B cell (primary cell): ENCODE measurements around the gene RAB31. TPM values are rescaled to one million over a fixed set of nuclear protein-coding genes. Genes with fewer than 3 reads are reported as not detected.

Experiments
- ATAC-seq: fragments of 200-7000 bp; cut with Tn5 transposase; one replicate; pipeline ENCODE4 v1.10.0; 2021; ENCODE audit warnings: low read depth, mild to moderate bottlenecking, moderate number of reproducible peaks, moderate library complexity
- CTCF ChIA-PET: fragments of 350-600 bp; sonication (Branson Sonifier 250); formaldehyde crosslinking; loops from one replicate; lab custom pipeline; 2021; ENCODE audit warnings: antibody characterized with exemption, inconsistent platforms; lab: Charles Lee
- POLR2A ChIA-PET: fragments of 350-600 bp; sonication (Branson Sonifier 250); formaldehyde crosslinking; loops from one replicate; lab custom pipeline; 2021; ENCODE audit warnings: antibody characterized with exemption; lab: Charles Lee
- DNase-seq: peaks from one replicate; pipeline ENCODE4 v3.0.0; 2013
- H2AFZ ChIP-seq: 2 replicates; pipeline ENCODE4 v1.6.1; 2012; ENCODE audit warnings: mild to moderate bottlenecking, low read depth, low read length; ENCODE audit not compliant: insufficient read depth, poor library complexity, severe bottlenecking
- H3K27ac ChIP-seq, 2 donors: 1 replicate in 1 of 2; 2 replicates in 1 of 2; pipeline ENCODE4 v1.5.1; 2012 to 2013; ENCODE audit warnings: low read length in 2 of 2, mild to moderate bottlenecking in 2 of 2, moderate library complexity in 1 of 2
- H3K27me3 ChIP-seq, 4 experiments: fragments of 200-600 bp in 1 of 4; sonication (generic) in 1 of 4; replicated peaks in 1 of 4; 1 replicate in 2 of 4; 2 replicates in 2 of 4; pipeline versions ENCODE4 v1.6.1 to v1.7.0; 2013 to 2016; ENCODE audit warnings: low read length in 3 of 4, mild to moderate bottlenecking in 2 of 4, mixed read lengths in 1 of 4, moderate library complexity in 1 of 4; ENCODE audit not compliant: insufficient read depth in 4 of 4, control insufficient read depth in 3 of 4; ENCODE audit errors: control extremely low read depth in 1 of 4
- H3K36me3 ChIP-seq, 2 experiments: replicated peaks in 1 of 2; 1 replicate in 1 of 2; 2 replicates in 1 of 2; pipeline versions ENCODE4 v1.6.1 to v1.7.1; 2013; ENCODE audit warnings: low read length in 1 of 2; ENCODE audit not compliant: insufficient read depth in 2 of 2, control insufficient read depth in 1 of 2; ENCODE audit errors: control extremely low read depth in 1 of 2, extremely low read depth in 1 of 2
- H3K4me1 ChIP-seq, 2 donors: fragments of 200-600 bp in 1 of 2; sonication (generic) in 1 of 2; 1 replicate in 1 of 2; 2 replicates in 1 of 2; pipeline versions ENCODE4 v1.5.1 to v1.6.1; 2013 to 2017; ENCODE audit warnings: low read length in 2 of 2; ENCODE audit not compliant: control insufficient read depth in 2 of 2, insufficient read depth in 2 of 2
- H3K4me2 ChIP-seq: replicated peaks from 2 replicates; pipeline ENCODE3; 2012; ENCODE audit warnings: mild to moderate bottlenecking, low read depth, low read length; ENCODE audit not compliant: poor library complexity, severe bottlenecking
- H3K4me3 ChIP-seq, 5 experiments: fragments of 200-600 bp in 1 of 5; sonication (generic) in 1 of 5; 1 replicate in 3 of 5; 2 replicates in 2 of 5; pipeline versions ENCODE4 v1.5.1 to v1.7.0; 2011 to 2016; ENCODE audit warnings: low read length in 4 of 5, mild to moderate bottlenecking in 4 of 5, low read depth in 2 of 5, control low read depth in 1 of 5, moderate library complexity in 1 of 5; ENCODE audit not compliant: insufficient read depth in 1 of 5; ENCODE audit errors: control extremely low read depth in 1 of 5, extremely low read depth in 1 of 5
- H3K79me2 ChIP-seq: fragments of 200-600 bp; sonication (generic); one replicate; pipeline ENCODE4 v1.6.0; 2016; ENCODE audit warnings: low read length; ENCODE audit not compliant: control insufficient read depth, insufficient read depth
- H3K9ac ChIP-seq: fragments of 200-600 bp; sonication (generic); 2 replicates; pipeline ENCODE4 v1.6.1; 2017; ENCODE audit warnings: mild to moderate bottlenecking, low read length, moderate library complexity
- H3K9me3 ChIP-seq, 3 donors: one replicate each; pipeline versions ENCODE4 v1.6.1 to v1.7.1; 2013; ENCODE audit warnings: low read length in 2 of 3; ENCODE audit not compliant: control insufficient read depth in 2 of 3, insufficient read depth in 1 of 3; ENCODE audit errors: control extremely low read depth in 1 of 3
- H4K20me1 ChIP-seq: 2 replicates; pipeline ENCODE4 v1.6.0; 2012; ENCODE audit warnings: mild to moderate bottlenecking, low read length; ENCODE audit not compliant: insufficient read depth, control insufficient read depth, poor library complexity, severe bottlenecking
- H3K27ac Mint-ChIP-seq: one replicate; pipeline ENCODE4 v1.8.0; 2021; ENCODE audit warnings: mixed read lengths
- H3K27me3 Mint-ChIP-seq: one replicate; pipeline ENCODE4 v1.8.0; 2021; ENCODE audit warnings: mixed read lengths
- H3K4me1 Mint-ChIP-seq: one replicate; pipeline ENCODE4 v1.8.0; 2021; ENCODE audit warnings: mixed read lengths
- H3K4me3 Mint-ChIP-seq: one replicate; pipeline ENCODE4 v1.8.0; 2021; ENCODE audit warnings: mixed read lengths
- H3K9me3 Mint-ChIP-seq: one replicate; pipeline ENCODE4 v1.8.0; 2022; ENCODE audit warnings: mixed read lengths; ENCODE audit not compliant: insufficient read depth
- EZH2 ChIP-seq: IDR thresholded peaks from 2 replicates; pipeline ENCODE4 v1.6.1; 2012; ENCODE audit warnings: borderline replicate concordance, low read depth, mild to moderate bottlenecking, moderate library complexity, low read length; ENCODE audit not compliant: insufficient read depth, poor library complexity, severe bottlenecking
- WGBS: methylation state at CpG from one replicate; pipeline ENCODE4 v1.1.5; 2013; ENCODE audit warnings: missing lambda C conversion rate; ENCODE audit not compliant: insufficient coverage; 5-methylcytosine and 5-hydroxymethylcytosine counted together
- intact Hi-C: fragments of 100-400 bp; cut with micrococcal nuclease; formaldehyde crosslinking; loops from one replicate; pipeline ENCODE4 v1.10.0; 2022
- polyA plus RNA-seq: library from polyadenylated mRNA; depleted of rRNA; stranded (reverse); fragments of >200 nt; gene quantifications from 2 replicates; pipeline ENCODE4 v1.2.3, GENCODE V29; 2012
- total RNA-seq, 2 donors: library from RNA; stranded (reverse); fragments of 120-200 nt in 1 of 2; gene quantifications; 1 replicate in 1 of 2; 2 replicates in 1 of 2; pipeline versions ENCODE4 v1.2.3 to v1.2.4, GENCODE V29; 2013 to 2022
- TF ChIP-seq, protein P1 (sequence below): fragments of 200-600 bp; IDR thresholded peaks from one replicate; pipeline ENCODE4 v1.8.0; 2022; ENCODE audit warnings: antibody characterized with exemption, mild to moderate bottlenecking

RAB31 gene
- total and polyA plus RNA-seq, 2 donors (not counting 1 experiment from before 2014, with no cell fraction given), result 15.5 to 44.6 TPM

DNA sequence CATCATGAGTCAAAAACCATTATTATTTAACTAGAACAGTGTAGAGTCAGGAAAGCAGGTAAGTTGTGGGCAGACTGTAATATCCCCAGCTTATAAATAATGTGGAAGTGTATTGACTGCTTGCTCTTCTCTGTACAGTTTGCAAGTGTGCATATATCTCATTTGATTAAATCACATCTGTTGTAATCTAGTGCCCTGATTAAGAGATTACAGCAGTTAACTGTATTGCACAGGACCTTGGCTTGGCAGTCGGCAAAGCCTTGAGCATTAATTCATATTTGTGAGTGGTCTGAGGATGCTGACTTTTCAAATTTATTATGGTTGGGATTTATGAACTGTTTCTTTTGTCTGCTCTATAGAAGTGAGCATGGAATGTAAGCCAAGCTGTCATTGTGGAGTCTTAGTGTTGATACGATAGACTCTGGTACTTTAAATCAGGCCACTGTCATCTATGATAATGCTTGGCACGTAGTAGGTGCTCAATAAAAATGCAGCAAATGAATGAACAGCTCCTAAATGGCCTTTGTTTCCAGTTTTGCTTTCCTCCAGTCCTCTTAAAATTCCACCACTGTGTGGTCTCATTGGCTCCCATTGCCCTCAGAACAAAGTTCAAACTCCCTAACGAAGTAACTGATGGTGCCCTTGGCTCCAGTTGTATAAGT, 48.3 kb downstream of the RAB31 start:
- no peak overlapping the region for H3K27ac Mint-ChIP-seq
- Histone ChIP-seq H3K9me3 (peaks cover 0 to 2% (median 0%) of the 10 kb centered on the region in 3 donors), H2AFZ (no peak overlapping the region), H3K4me3 (no peak overlapping the region), H3K9ac (no peak overlapping the region), H3K79me2 (peaks cover 36% of the 10 kb centered on the region), H3K27ac (no peak overlapping the region), H3K4me2 (no peak overlapping the region), H3K36me3 (peaks cover 0 to 3% of the 10 kb centered on the region in 2 experiments), H4K20me1 (peaks cover 29% of the 10 kb centered on the region), H3K4me1 (peaks cover 0 to 5% of the 10 kb centered on the region in 2 donors), H3K27me3 (no peaks in the 10 kb centered on the region)
- ATAC-seq (no peak), DNase-seq (no peak)
- TF ChIP-seq, protein P1, sequence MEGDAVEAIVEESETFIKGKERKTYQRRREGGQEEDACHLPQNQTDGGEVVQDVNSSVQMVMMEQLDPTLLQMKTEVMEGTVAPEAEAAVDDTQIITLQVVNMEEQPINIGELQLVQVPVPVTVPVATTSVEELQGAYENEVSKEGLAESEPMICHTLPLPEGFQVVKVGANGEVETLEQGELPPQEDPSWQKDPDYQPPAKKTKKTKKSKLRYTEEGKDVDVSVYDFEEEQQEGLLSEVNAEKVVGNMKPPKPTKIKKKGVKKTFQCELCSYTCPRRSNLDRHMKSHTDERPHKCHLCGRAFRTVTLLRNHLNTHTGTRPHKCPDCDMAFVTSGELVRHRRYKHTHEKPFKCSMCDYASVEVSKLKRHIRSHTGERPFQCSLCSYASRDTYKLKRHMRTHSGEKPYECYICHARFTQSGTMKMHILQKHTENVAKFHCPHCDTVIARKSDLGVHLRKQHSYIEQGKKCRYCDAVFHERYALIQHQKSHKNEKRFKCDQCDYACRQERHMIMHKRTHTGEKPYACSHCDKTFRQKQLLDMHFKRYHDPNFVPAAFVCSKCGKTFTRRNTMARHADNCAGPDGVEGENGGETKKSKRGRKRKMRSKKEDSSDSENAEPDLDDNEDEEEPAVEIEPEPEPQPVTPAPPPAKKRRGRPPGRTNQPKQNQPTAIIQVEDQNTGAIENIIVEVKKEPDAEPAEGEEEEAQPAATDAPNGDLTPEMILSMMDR, result no peak
- no peak for TF ChIP-seq EZH2
- H3K27me3 Mint-ChIP-seq, result no peaks in the 10 kb centered on the region
- H3K9me3 Mint-ChIP-seq, result no peaks in the 10 kb centered on the region
- intact Hi-C loops, result no loop called here
- whole genome bisulfite sequencing, result 97% methylated on average over 3 of the region's 4 CpGs
- POLR2A ChIA-PET, result no interaction called here
- no peak overlapping the region for H3K4me3 Mint-ChIP-seq
- peaks cover 29% of the 10 kb centered on the region for H3K4me1 Mint-ChIP-seq
- CTCF ChIA-PET, result interaction anchor here (1.7 kb wide), 1 partner anchor 144 kb away, joined by 5 read pairs; no protein-coding TSS in a partner anchor

DNA sequence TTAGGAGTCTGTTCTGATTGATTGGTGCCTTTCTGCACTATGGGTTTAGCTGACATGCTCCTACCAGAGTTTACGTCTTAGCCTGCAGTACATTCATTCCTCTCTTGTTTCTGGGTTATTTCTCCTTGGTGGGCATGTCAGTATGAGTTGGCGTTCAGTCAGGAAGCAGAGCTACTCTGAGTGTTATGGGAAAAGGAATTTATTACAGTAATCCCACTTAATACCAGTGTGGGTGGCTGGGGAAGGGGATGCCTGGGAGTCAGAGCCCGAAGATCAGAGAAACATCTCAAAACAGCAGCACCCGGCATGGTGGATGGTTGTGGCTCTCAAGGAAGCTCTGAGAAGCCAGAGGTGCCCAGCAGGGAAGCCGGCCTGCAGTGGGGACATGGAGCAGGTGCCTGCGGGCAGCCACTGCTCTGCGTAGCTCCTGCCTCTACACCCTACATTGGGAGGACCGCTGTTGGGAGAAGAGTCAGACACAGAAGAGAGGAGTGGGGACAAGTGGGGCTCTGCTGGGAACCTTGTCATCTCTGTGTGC, 48.9 kb downstream of the RAB31 start:
- intact Hi-C loops, result no loop called here
- POLR2A ChIA-PET, result no interaction called here

More for the DNA sequence above, 48.9 kb downstream of the RAB31 start:
- TF ChIP-seq, protein P1, result no peak
- no peak for TF ChIP-seq EZH2
- Histone ChIP-seq H3K27me3 (no peaks in the 10 kb centered on the region), H3K9me3 (peaks cover 0 to 3% (median 0%) of the 10 kb centered on the region in 3 donors), H3K36me3 (peaks cover 0 to 3% of the 10 kb centered on the region in 2 experiments), H3K4me1 (peaks cover 0 to 5% of the 10 kb centered on the region in 2 donors), H3K79me2 (peaks cover 36% of the 10 kb centered on the region), H3K4me3 (no peak overlapping the region), H3K27ac (no peak overlapping the region), H3K9ac (no peak overlapping the region), H3K4me2 (no peak overlapping the region), H2AFZ (no peak overlapping the region), H4K20me1 (peaks cover 29% of the 10 kb centered on the region)
- Mint-ChIP-seq H3K4me1 (peaks cover 28% of the 10 kb centered on the region), H3K27me3 (no peaks in the 10 kb centered on the region), H3K4me3 (no peak overlapping the region), H3K9me3 (no peaks in the 10 kb centered on the region), H3K27ac (no peak overlapping the region)
- no peak for ATAC-seq
- CTCF ChIA-PET, result interaction anchor here (1.7 kb wide), 1 partner anchor 145 kb away, joined by 5 read pairs; no protein-coding TSS in a partner anchor
- 100% methylated on average over 4 of the region's 8 CpGs for WGBS
- no peak for DNase-seq
